K562 (cell line): ENCODE measurements around the gene AAK1. TPM values are rescaled to one million over a fixed set of nuclear protein-coding genes. Genes with fewer than 3 reads are reported as not detected.

ENCODE experiments used
- ELF4 ChIP-seq: fragments of 450-650 bp; formaldehyde crosslinking; IDR thresholded peaks from 2 replicates; pipeline ENCODE4 v1.4.0; 2022; ENCODE audit warnings: missing genetic modification characterization
- EP400 ChIP-seq: fragments of 450-650 bp; IDR thresholded peaks from 2 replicates; pipeline ENCODE4 v1.6.1; 2017; ENCODE audit warnings: antibody characterized with exemption, mild to moderate bottlenecking, moderate library complexity
- HIVEP1 ChIP-seq: fragments of 250-450 bp; sonication (Bioruptor Pico); IDR thresholded peaks from 2 replicates; pipeline ENCODE4 v1.4.0; 2020; ENCODE audit warnings: mild to moderate bottlenecking
- MTA1 ChIP-seq: fragments of 450-650 bp; IDR thresholded peaks from 2 replicates; pipeline ENCODE4 v1.6.1; 2017; ENCODE audit warnings: borderline replicate concordance
- MTA3 ChIP-seq: fragments of 450-650 bp; formaldehyde crosslinking; IDR thresholded peaks from 2 replicates; pipeline ENCODE4 v1.6.1; 2017; ENCODE audit warnings: mild to moderate bottlenecking, borderline replicate concordance
- MYNN ChIP-seq, 2 experiments: sonication (generic); formaldehyde crosslinking in 1 of 2; IDR thresholded peaks; 2 replicates each; pipeline versions ENCODE4 v1.5.0 to v1.6.1; 2016 to 2020; ENCODE audit warnings: antibody characterized with exemption in 1 of 2, missing genetic modification reagents in 1 of 2
- NR2F6 ChIP-seq: fragments of 450-650 bp; formaldehyde crosslinking; IDR thresholded peaks from 2 replicates; pipeline ENCODE4 v1.4.0; 2020; ENCODE audit warnings: mild to moderate bottlenecking
- RBM14 ChIP-seq: fragments of 200-400 bp; formaldehyde crosslinking; IDR thresholded peaks from 2 replicates; pipeline ENCODE4 v1.6.1; 2018; ENCODE audit warnings: low read depth, mild to moderate bottlenecking, low read length, moderate library complexity, borderline replicate concordance; ENCODE audit not compliant: insufficient read depth
- ZFX ChIP-seq: sonication (generic); formaldehyde crosslinking; IDR thresholded peaks from 2 replicates; pipeline ENCODE4 v1.8.0; 2022; ENCODE audit warnings: mild to moderate bottlenecking, missing genetic modification reagents, moderate library complexity
- ZNF143 ChIP-seq: sonication (generic); formaldehyde crosslinking; IDR thresholded peaks from 2 replicates; pipeline ENCODE4 v1.9.0; 2022; ENCODE audit warnings: mild to moderate bottlenecking, missing genetic modification reagents
- ZNF224 ChIP-seq: sonication (generic); formaldehyde crosslinking; IDR thresholded peaks from 2 replicates; pipeline ENCODE4 v1.8.0; 2022; ENCODE audit warnings: mild to moderate bottlenecking, missing genetic modification reagents
- ZNF668 ChIP-seq: fragments of 250-450 bp; sonication (Bioruptor Pico); IDR thresholded peaks from 2 replicates; pipeline ENCODE4 v1.8.0; 2022; ENCODE audit warnings: mild to moderate bottlenecking, inconsistent platforms
- polyA plus RNA-seq, 8 experiments: library from polyadenylated mRNA; depleted of rRNA in 4 of 8; stranded (reverse) in 5 of 8; unstranded in 3 of 8; fragments of >200 nt; fragmentation: Nextera tagmentation in 2 of 8; fragmentation: Illumina TruSeq in 1 of 8; extraction: Ambion mirVana in 2 of 8; extraction: Trizol in 1 of 8; gene quantifications; 2 replicates each; pipeline versions ENCODE4 v1.2.1 to v1.2.3, GENCODE V29; 2011 to 2014; ENCODE audit warnings: inconsistent platforms in 1 of 8, missing spikeins in 1 of 8
- total RNA-seq, 7 experiments: library from RNA; depleted of rRNA in 6 of 7; stranded (reverse); fragments of >200 nt in 6 of 7; fragmentation: Illumina TruSeq in 2 of 7; extraction: Trizol in 2 of 7; gene quantifications; 2 replicates each; pipeline versions ENCODE4 v1.2.1 to v1.2.3, GENCODE V29; 2011 to 2021; ENCODE audit warnings: low replicate concordance in 1 of 7
- TF ChIP-seq, protein P1 (sequence below): fragments of 250-450 bp; sonication (Bioruptor Pico); IDR thresholded peaks from 2 replicates; pipeline ENCODE4 v1.5.0; 2022; ENCODE audit warnings: mild to moderate bottlenecking
- TF ChIP-seq, protein P2 (sequence below): sonication (generic); formaldehyde crosslinking; IDR thresholded peaks from 2 replicates; pipeline ENCODE4 v1.8.0; 2023; ENCODE audit warnings: missing genetic modification reagents, mild to moderate bottlenecking, borderline replicate concordance
- TF ChIP-seq, protein P3 (sequence below): sonication (generic); formaldehyde crosslinking; IDR thresholded peaks from 2 replicates; pipeline ENCODE4 v1.8.0; 2022; ENCODE audit warnings: mild to moderate bottlenecking, missing genetic modification reagents

AAK1 gene
- total and polyA plus RNA-seq, 9 of the 15 experiments (the other 6 are each of a cell fraction or from before 2014, with no cell fraction given), result 0.89 to 17.1 (median 6.0) TPM

DNA sequence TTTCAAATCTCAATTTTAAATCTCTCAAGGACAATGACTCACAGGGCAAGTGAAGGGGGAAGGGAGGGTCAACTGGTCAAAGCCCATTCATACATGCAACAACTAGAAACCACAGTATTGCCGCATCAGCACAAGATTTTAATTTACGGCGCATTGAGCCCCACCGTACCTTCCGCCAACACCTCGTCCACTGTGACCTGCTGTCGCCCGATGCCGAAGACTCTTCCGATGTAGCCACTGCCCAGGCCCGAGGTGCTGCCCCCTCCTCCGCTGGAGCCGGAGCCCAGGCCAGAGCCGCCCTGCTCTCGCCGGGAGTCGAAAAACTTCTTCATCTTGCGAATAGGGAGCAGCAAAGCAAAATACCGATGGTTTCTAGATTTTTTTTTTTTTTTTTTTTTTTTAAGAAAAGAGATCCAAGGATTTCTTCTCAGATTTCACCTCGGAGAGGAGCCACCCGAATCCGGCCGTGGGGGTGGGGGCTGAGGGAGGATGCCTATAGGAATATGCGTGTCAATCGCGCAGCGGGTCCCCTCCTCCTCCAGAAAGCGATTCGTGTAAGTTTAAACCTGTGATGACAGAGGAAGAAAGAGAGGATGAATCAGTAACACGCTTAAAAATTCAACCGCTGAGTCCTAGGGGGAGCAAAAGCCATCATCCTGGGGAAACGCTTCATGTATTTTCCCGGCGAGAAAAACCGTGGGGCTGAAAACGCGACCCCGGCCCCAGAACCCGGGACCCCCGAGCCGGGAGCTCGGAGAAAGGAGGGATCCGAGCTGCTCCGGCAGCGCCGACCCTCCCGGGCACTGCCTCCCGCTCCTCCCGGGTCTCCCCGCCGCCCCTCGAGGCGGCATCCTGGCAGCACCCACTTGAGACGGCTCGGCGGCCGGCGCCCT, 584 bp downstream of the AAK1 start (continued):
- TF ChIP-seq, protein P1, sequence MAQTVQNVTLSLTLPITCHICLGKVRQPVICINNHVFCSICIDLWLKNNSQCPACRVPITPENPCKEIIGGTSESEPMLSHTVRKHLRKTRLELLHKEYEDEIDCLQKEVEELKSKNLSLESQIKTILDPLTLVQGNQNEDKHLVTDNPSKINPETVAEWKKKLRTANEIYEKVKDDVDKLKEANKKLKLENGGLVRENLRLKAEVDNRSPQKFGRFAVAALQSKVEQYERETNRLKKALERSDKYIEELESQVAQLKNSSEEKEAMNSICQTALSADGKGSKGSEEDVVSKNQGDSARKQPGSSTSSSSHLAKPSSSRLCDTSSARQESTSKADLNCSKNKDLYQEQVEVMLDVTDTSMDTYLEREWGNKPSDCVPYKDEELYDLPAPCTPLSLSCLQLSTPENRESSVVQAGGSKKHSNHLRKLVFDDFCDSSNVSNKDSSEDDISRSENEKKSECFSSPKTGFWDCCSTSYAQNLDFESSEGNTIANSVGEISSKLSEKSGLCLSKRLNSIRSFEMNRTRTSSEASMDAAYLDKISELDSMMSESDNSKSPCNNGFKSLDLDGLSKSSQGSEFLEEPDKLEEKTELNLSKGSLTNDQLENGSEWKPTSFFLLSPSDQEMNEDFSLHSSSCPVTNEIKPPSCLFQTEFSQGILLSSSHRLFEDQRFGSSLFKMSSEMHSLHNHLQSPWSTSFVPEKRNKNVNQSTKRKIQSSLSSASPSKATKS (CRISPR knock-in tag), result no peak
- TF ChIP-seq ZNF143, result no peak
- TF ChIP-seq ZNF224 (CRISPR knock-in tag), result no peak
- peak; percentile 82 for TF ChIP-seq EP400
- TF ChIP-seq MTA1, result no peak; the same call in 1 of the 2 replicates
- 0 out of 2 replicates have a peak, but pooled peaks have one; percentile 10 for TF ChIP-seq ELF4 (CRISPR knock-in tag)
- no peak for TF ChIP-seq HIVEP1 (CRISPR knock-in tag)
- 0 out of 2 replicates have a peak, but pooled peaks have one; percentile 28 for TF ChIP-seq MTA3
- no peak for TF ChIP-seq NR2F6
- peak; percentile 38; the same call in 1 of the 2 replicates for TF ChIP-seq ZFX (CRISPR knock-in tag)
- TF ChIP-seq, protein P2, sequence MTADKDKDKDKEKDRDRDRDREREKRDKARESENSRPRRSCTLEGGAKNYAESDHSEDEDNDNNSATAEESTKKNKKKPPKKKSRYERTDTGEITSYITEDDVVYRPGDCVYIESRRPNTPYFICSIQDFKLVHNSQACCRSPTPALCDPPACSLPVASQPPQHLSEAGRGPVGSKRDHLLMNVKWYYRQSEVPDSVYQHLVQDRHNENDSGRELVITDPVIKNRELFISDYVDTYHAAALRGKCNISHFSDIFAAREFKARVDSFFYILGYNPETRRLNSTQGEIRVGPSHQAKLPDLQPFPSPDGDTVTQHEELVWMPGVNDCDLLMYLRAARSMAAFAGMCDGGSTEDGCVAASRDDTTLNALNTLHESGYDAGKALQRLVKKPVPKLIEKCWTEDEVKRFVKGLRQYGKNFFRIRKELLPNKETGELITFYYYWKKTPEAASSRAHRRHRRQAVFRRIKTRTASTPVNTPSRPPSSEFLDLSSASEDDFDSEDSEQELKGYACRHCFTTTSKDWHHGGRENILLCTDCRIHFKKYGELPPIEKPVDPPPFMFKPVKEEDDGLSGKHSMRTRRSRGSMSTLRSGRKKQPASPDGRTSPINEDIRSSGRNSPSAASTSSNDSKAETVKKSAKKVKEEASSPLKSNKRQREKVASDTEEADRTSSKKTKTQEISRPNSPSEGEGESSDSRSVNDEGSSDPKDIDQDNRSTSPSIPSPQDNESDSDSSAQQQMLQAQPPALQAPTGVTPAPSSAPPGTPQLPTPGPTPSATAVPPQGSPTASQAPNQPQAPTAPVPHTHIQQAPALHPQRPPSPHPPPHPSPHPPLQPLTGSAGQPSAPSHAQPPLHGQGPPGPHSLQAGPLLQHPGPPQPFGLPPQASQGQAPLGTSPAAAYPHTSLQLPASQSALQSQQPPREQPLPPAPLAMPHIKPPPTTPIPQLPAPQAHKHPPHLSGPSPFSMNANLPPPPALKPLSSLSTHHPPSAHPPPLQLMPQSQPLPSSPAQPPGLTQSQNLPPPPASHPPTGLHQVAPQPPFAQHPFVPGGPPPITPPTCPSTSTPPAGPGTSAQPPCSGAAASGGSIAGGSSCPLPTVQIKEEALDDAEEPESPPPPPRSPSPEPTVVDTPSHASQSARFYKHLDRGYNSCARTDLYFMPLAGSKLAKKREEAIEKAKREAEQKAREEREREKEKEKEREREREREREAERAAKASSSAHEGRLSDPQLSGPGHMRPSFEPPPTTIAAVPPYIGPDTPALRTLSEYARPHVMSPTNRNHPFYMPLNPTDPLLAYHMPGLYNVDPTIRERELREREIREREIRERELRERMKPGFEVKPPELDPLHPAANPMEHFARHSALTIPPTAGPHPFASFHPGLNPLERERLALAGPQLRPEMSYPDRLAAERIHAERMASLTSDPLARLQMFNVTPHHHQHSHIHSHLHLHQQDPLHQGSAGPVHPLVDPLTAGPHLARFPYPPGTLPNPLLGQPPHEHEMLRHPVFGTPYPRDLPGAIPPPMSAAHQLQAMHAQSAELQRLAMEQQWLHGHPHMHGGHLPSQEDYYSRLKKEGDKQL, result no peak
- TF ChIP-seq MYNN (IDR thresholded peaks at IDR 0.05), result 0 out of 2 replicates have a peak, but pooled peaks have one; percentile 28
- TF ChIP-seq MYNN (CRISPR knock-in tag; IDR thresholded peaks at IDR 0.05), result no peak
- TF ChIP-seq ZNF668 (CRISPR knock-in tag), result no peak
- TF ChIP-seq RBM14, result no peak
- TF ChIP-seq, protein P3, sequence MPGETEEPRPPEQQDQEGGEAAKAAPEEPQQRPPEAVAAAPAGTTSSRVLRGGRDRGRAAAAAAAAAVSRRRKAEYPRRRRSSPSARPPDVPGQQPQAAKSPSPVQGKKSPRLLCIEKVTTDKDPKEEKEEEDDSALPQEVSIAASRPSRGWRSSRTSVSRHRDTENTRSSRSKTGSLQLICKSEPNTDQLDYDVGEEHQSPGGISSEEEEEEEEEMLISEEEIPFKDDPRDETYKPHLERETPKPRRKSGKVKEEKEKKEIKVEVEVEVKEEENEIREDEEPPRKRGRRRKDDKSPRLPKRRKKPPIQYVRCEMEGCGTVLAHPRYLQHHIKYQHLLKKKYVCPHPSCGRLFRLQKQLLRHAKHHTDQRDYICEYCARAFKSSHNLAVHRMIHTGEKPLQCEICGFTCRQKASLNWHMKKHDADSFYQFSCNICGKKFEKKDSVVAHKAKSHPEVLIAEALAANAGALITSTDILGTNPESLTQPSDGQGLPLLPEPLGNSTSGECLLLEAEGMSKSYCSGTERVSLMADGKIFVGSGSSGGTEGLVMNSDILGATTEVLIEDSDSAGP (CRISPR knock-in tag), result no peak
